GM18873 (cell line): ENCODE measurements around the gene CENPB.

Experiments used
- ATAC-seq: cut with Tn5 transposase; IDR thresholded peaks from one replicate; pipeline ENCODE4 v1.9.1; 2021; ENCODE audit warnings: mild to moderate bottlenecking, moderate library complexity, moderate number of reproducible peaks; ENCODE audit not compliant: unreplicated experiment, low FRiP score

Gene CENPB

DNA sequence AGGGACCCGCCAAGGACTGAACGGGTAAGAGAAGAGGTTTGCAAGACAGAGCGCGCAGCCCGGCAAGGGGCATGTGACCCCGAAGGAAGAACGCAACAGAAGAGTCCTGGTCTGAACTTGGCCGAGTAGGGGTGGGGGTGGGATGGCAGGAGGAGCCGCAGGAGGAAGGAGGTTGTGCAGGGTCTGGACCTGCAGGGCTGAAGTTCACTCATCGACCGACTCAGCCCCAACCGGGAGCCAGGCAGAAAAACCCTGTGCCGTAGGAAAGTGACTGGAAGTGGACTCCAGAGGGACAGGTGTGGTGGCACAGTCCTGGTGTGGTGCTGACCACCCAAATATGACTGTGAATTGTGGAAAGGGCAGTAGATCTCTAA is 34.2 kb downstream of the CENPB start:
- no peak for ATAC-seq

DNA sequence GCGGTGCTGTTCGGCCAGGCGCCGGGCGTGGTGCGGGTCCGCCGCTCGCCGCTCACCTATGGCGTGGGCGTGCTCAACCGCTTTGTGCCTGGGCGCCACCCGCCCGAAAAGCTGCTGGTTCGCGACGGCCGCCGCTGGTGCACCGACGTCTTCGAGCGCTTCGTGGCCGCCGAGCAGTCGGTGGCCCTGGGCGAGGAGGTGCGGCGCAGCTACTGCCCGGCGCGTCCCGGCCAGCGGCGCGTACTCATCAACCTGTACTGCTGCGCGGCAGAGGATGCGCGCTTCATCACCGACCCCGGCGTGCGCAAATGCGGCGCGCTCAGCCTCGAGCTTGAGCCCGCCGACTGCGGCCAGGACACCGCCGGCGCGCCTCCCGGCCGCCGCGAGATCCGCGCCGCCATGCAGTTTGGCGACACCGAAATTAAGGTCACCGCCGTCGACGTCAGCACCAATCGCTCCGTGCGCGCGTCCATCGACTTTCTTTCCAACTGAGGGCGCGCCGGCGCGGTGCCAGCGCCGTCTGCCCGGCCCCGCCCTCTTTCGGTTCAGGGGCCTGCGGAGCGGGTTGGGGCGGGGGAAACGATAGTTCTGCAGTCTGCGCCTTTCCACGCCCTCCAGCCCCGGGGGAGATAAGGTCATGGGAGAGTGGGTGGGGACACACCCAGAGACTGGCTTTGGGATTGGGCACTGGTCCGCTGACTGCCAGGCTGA is 34.7 kb downstream of the CENPB start:
- ATAC-seq, result no peak

GRCh38 chr20:3751305-3751674 is 35.2 kb downstream of the CENPB start:
- ATAC-seq, result no peak

- no peak for ATAC-seq
Observed at GRCh38 chr20:3749689-3750531, 36.6 kb downstream of the CENPB start.

DNA sequence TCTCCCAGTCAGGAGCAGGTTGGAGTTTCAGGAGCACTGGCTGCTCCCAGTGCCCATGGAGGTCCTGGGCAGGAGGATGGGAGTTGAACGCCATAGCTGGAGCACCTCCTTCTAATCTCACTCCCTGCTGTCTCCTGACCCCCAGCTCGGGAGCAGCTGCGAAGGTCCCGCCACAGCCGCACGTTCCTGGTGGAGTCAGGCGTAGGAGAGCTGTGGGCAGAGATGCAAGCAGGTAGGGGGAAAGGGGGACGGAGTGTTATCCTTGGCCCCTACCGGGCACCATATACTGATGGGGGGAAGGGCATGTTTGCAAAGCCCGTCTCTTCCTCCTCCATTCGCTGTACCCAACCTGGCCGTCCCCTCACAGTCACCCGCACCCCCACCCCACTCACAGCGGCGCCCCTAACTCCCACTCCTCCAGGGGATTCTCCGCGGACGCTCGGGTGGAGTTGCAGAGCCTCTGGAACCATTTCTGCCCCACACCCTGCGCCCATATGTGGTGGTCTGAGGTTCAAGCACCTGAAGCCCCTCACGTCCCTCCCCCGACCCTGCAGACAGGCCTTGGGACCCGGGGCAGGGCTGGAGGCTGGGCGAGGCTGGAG is 37.4 kb downstream of the CENPB start:
- no peak for ATAC-seq

GRCh38 chr20:3748073-3748472 is 38.5 kb downstream of the CENPB start:
- ATAC-seq, result no peak

DNA sequence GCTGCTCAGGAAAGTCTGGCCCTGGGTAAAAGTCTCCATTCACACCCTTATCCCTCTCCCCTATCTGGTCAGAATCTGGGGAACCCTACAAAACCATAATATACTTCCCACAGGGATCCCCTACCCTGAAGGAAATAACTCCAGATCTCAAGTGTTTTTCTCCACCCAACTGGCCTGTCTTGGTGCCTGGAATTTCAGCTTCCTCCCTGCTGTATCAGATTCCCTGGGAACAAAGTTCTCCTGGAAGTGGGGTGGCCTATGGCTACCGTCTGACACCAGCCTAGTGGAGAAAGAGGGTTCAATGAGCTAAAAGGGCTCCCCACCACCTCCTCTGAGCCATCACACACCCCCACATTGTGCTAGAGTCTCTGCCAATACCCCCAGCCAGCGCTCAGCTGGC is 39.1 kb downstream of the CENPB start:
- no peak for ATAC-seq

GRCh38 chr20:3745686-3746173 is 40.8 kb downstream of the CENPB start:
- no peak for ATAC-seq

- no peak for ATAC-seq
Observed at GRCh38 chr20:3744806-3745685, 41.5 kb downstream of the CENPB start.

GRCh38 chr20:3744037-3744436 is 42.5 kb downstream of the CENPB start:
- no peak for ATAC-seq

GRCh38 chr20:3743251-3743650 is 43.3 kb downstream of the CENPB start:
- no peak for ATAC-seq

- no peak for ATAC-seq
Observed at GRCh38 chr20:3741836-3742458, 44.6 kb downstream of the CENPB start.

DNA sequence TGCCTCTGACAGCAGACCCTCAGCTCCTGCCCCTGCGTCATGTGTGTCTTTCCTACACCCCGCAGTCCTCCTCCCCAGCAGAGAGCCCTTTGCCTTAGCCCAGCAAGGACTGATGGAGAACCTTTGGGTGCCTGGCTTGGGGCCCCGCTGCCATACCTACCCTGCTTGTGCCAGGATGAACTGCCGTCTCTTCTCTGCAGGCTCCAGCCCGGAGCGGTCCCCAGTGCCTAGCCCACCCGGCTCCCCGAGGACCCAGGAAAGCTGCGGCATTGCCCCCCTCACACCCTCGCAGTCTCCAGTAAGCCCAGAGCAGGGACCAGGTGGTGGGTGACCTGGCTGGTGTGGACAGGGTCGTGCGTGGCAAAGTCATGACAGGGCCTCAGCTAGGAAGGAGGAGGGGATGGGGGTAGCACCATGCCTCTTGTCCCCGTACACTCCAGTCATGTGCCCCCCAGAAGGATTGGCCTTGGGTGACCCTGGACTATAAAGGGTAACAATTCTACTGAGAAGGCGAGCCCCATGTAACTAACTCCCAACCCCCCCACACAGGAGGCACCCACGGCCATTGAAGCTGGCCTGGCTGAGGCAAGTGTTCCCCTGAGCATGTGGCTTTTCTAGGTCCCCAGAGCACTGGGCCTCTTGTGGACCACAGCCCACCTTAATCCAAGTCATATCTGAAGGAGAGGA is 45.8 kb downstream of the CENPB start:
- ATAC-seq, result no peak

DNA sequence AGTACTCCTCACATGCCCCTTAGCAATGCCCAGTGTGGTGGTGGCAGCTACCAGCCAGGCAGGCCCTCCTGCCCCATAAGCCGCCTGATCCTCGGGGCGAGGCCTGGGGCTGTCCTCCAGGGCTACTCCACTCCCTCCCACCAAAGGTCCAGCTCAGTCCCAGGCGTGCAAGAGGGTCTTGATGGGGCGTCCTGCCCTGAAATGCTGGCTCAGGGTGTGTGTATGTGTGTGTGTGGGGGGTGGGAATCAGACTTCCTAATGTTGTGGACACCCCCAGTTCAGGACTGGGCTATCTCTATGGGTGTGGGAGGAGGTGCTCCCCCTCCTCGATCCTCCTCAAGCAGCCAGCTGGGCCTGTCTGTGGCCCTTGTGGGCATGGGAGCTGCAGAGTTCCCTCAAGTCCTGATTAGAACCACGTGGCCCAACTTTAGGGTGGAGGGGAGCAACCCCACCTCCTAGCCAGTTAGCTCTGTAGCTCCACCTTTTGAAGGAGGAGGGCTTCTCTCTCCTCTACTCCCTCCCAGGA is 46.6 kb downstream of the CENPB start:
- ATAC-seq, result no peak

- ATAC-seq, result no peak
Observed at GRCh38 chr20:3739054-3739925, 47.2 kb downstream of the CENPB start.

GRCh38 chr20:3738111-3739053 is 48.2 kb downstream of the CENPB start:
- no peak for ATAC-seq

GRCh38 chr20:3735768-3736167 is 50.8 kb downstream of the CENPB start:
- no peak for ATAC-seq
